Measurements from ENCODE around the gene STRA8.

Gene STRA8, protein sequence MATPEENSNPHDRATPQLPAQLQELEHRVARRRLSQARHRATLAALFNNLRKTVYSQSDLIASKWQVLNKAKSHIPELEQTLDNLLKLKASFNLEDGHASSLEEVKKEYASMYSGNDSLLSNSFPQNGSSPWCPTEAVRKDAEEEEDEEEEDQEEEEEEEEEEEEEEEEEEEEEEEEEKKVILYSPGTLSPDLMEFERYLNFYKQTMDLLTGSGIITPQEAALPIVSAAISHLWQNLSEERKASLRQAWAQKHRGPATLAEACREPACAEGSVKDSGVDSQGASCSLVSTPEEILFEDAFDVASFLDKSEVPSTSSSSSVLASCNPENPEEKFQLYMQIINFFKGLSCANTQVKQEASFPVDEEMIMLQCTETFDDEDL

DNA sequence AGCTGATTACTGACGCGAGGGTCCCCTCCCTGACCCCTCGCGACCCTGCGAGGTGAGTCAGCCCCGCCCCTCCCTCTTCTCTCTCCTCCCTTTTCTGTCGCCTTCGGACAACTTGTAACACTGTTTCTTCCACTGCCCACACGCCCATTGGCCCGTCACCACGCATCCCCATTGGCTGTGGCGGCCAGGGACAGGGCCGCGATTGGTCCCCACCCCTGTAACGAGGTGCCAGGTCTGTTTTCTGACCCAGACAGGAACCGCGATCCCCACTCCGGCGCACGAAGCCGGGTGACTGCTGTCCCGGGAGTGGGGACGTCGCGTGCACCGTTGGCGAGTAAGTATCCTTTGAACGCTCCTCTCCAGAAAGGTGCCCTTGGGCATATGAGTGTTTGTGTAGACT lies at the start of gene STRA8:
Gene STRA8, plus strand, starts transcription at position 269 of the 400 bp plus-strand sequence. CDS start 6,687 bp downstream, outside the sequence.
- DNase-seq (ENCODE audit: low read depth in 1 of 2, low spot score in 1 of 2) = no peak
- in situ Hi-C loops (cut with HindIII; ENCODE audit: low pct_unique_long_range_greater_than_20kb, low sequenced_read_pairs) = no loop called here
- no peak for TF ChIP-seq JUND (IDR thresholded peaks at IDR 0.05; ENCODE audit: low read depth)

DNA sequence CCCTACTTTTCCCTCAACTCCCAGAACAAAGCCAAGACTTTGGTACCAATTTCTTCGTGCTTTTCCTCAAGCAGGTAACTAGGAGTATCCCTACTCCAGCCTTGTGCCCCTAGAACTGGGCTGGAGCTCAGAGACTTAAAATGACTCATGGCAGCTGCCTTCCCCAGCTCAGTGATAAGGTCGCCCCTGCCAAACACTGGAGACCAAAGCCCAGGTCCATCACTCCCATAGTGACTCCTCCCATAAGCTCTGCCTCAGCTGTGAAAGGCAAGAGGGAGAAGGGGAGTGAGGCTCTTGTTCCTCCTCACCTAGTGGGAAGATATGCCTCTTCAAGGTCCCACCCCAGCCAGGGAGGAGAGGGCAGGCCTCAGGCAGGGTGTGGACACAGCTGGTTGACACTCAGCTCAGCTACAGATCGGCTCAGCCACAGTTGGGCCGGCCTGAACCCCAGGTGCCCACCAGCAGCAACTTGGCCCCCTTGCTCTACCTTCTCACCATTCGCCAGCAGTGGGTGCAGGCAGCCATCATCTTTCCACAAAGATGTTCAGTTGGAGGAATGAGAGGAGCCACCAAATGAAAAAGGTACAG lies 49.3 kb upstream of the STRA8 start:
- in situ Hi-C loops (cut with HindIII; ENCODE audit: low pct_unique_long_range_greater_than_20kb, low sequenced_read_pairs) = no loop called here
- no peak for TF ChIP-seq JUND (IDR thresholded peaks at IDR 0.05; ENCODE audit: low read depth)
- DNase-seq (ENCODE audit: low read depth in 1 of 2, low spot score in 1 of 2) = no peak

DNA sequence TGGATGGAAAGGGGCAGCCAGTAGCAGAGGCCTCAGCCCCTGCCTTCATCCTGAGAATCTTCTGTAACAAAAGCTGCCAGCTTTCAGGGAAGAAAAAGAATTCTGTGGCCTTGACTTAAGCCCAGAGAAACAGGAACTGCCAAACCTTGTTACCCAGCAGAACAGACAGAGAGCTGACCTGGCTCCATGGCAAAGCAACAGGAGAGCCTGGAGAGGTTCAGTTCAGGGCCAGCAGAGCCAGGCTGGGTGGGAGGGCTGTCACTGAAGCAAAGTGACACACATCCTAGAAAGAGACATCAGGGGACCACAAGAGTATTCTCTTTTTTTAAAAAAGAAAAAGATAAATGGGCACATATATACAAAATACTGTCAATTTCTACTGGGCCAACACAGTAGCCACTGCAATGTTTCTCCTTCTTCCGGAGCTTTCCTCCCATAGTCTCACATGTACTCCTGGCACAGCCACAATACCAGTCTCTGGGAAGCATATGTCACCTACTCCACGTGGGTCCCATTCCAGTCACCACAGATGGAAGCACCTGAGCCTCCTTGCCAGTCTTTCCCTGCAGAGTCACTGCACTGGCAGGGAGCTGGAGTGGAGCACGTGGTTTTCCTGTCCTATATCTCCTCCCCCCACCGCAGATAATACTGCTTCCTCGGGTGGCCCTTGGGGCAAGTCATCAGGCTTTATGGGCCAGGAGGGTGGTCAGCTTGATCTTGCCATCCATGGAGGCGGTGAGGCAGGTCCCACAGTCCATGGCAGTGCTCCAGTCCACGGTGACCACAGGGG lies 48.0 kb upstream of the STRA8 start:
- no peak for DNase-seq (ENCODE audit: low read depth in 1 of 2, low spot score in 1 of 2)
- in situ Hi-C loops (cut with HindIII; ENCODE audit: low pct_unique_long_range_greater_than_20kb, low sequenced_read_pairs) = no loop called here
- TF ChIP-seq JUND (IDR thresholded peaks at IDR 0.05; ENCODE audit: low read depth) = no peak

DNA sequence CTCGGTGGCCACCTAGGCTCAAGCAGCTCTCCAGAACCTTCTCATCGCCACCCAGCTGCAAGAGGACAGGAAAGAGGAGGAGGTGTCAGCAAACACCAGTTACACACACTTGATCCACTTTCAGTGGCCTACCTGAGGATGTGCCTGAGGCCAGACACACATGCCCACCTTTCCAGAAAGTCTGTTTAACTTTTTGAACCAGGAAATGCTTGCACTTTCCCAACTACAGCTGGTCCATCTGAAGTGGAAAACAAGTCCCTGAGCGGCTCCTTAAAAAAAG lies 47.4 kb upstream of the STRA8 start:
- in situ Hi-C loops (cut with HindIII; ENCODE audit: low pct_unique_long_range_greater_than_20kb, low sequenced_read_pairs) = no loop called here
- no peak for DNase-seq (ENCODE audit: low read depth in 1 of 2, low spot score in 1 of 2)
- TF ChIP-seq JUND (IDR thresholded peaks at IDR 0.05; ENCODE audit: low read depth) = no peak

DNA sequence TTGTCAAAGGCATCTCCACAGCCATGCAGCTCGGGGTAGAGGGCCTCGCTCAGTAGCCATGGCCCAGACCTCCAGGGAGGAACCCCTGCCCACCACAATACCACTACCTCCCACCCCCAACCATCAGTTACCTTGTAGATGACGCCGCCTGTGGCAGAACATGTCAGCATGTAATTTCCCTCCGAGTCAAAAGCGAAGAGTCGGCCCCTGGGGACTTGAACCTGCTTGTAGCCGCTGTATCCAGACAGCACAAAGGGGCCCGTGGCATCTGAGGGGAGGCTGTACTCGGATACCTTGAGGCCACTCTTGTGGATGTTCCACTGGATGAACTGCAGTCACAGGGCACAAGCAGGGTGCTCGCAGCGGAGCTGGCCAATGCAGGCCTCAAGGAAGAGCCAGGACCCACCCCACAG lies 46.8 kb upstream of the STRA8 start:
- no peak for DNase-seq (ENCODE audit: low read depth in 1 of 2, low spot score in 1 of 2)
- in situ Hi-C loops (cut with HindIII; ENCODE audit: low pct_unique_long_range_greater_than_20kb, low sequenced_read_pairs) = no loop called here
- TF ChIP-seq JUND (IDR thresholded peaks at IDR 0.05; ENCODE audit: low read depth) = no peak

DNA sequence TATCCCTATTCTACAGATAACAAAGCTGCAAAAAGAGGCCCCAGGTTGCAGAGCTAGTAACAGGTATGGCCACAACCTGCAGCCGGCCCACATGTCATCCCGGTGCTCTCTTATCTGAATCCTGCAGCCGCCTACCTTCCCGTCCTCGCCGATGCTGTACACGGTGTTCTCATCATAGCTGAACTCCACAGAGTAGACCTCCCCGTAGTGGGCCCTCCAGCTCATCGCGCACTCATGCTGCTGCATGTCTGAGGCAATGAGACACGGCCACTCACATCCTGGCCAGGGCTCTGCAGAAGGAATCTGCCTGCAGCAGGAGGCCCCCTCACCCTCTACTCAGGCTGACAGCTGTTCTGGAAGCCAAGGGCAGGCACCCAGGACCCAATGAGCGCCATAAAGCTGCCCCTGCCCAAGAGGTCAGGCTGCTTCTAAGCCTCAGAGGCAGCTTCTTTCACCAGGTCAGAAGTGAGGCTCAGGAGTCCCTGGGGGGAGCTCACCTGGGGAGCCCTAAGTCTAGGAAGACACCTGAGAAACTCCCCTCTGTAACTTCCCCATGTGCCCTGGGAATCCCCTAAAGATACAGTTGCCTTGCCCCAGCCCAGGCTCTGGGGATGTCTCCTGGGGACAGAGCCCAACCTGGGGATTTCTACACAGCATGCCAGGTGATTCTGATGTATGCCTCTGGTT lies 45.2 kb upstream of the STRA8 start:
- TF ChIP-seq JUND (IDR thresholded peaks at IDR 0.05; ENCODE audit: low read depth) = no peak
- DNase-seq (ENCODE audit: low read depth in 1 of 2, low spot score in 1 of 2) = no peak
- in situ Hi-C loops (cut with HindIII; ENCODE audit: low pct_unique_long_range_greater_than_20kb, low sequenced_read_pairs) = no loop called here

DNA sequence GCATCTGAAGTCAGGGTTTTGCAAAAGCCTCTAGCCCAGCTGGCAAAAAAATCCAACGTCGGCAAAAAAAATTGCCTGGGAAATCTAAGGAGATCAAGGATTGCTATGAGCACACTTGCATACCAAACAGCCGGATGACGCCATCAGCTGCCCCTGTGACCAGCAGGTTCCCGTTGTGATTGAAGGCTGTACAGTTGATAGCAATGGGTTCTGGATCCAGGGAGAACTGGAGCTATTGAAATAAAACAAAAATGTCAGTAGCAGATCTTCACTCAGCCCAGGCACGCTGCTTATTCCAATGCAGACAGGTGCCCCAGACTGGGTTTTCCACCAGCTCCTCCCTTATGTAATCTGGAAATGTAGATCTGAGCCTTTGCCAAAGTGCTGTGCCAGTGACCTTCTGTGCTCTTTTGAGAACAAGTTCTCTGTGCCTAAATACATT lies 44.4 kb upstream of the STRA8 start:
- in situ Hi-C loops (cut with HindIII; ENCODE audit: low pct_unique_long_range_greater_than_20kb, low sequenced_read_pairs) = no loop called here
- DNase-seq (ENCODE audit: low read depth in 1 of 2, low spot score in 1 of 2) = no peak
- no peak for TF ChIP-seq JUND (IDR thresholded peaks at IDR 0.05; ENCODE audit: low read depth)

DNA sequence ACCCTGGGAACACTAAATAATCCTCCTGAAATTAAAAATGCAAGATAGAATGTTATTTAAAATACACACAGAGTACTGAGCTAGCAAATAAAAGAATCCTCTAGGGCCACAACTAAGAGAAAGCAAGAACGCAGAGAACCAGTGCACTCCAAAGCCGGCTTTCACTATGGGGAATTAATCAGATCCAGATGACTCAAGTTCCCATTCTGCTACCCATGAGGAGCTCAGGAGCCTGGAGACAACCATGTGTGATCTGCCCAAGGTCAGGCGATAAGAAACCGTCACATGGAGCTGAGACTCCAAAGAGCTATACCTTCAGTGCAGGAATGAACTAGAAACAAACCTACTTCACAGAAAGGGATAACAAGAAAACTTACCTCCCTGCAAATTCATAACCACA lies 43.7 kb upstream of the STRA8 start:
- in situ Hi-C loops (cut with HindIII; ENCODE audit: low pct_unique_long_range_greater_than_20kb, low sequenced_read_pairs) = no loop called here

DNA sequence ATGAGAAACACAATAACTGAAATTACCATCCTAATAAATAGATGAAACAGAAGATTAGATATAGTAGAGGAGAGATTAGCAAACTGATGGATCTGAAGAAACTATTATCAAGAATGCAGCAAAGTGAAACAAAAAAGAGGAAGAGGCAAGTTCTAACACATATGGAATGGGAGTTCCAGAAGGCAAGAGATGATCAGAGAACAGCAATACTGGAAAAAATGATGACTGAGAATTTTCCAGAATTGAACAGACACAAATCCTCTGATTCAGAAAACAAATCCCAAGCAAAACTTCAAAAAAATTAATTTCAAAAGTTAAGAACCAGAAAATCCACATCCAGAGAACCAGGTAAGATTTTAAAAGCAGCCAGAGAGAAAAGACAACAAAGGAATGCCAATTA lies 42.9 kb upstream of the STRA8 start:
- no peak for DNase-seq (ENCODE audit: low read depth in 1 of 2, low spot score in 1 of 2)
- in situ Hi-C loops (cut with HindIII; ENCODE audit: low pct_unique_long_range_greater_than_20kb, low sequenced_read_pairs) = no loop called here
- no peak for TF ChIP-seq JUND (IDR thresholded peaks at IDR 0.05; ENCODE audit: low read depth)

More for the DNA sequence above, 43.7 kb upstream of the STRA8 start:
- TF ChIP-seq JUND (IDR thresholded peaks at IDR 0.05; ENCODE audit: low read depth) = no peak
- DNase-seq (ENCODE audit: low read depth in 1 of 2, low spot score in 1 of 2) = no peak

DNA sequence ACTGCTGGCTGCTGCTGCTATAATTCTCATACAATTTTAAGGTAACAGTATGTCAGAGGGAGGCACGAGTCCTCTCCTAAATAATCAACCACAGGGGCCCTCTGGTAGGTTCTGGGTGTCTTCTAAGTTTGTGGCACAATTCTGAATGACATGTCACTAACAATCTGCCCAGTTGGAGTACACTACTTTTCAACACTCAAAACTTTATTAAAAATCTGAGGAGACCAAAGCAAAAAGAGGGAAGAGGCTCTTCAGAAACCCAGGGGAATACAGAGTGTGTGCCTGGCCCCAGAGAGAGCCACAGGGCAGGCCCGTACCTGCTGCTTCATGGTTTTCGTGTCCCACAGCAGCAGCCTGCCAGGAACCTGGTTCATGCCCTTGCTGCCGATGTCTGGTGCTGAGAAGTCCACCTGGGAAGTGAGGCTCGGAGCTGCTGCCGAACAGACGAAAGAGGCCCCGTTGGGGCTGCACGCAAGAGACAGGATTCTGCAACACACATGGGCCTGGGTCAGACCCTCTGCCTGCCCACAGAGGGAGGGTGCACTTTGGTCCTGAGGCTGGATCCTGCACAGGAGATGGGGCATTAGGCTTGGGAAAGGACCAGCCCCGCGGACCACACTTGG lies 40.6 kb upstream of the STRA8 start:
- in situ Hi-C loops (cut with HindIII; ENCODE audit: low pct_unique_long_range_greater_than_20kb, low sequenced_read_pairs) = no loop called here
- no peak for TF ChIP-seq JUND (IDR thresholded peaks at IDR 0.05; ENCODE audit: low read depth)
- no peak for DNase-seq (ENCODE audit: low read depth in 1 of 2, low spot score in 1 of 2)

DNA sequence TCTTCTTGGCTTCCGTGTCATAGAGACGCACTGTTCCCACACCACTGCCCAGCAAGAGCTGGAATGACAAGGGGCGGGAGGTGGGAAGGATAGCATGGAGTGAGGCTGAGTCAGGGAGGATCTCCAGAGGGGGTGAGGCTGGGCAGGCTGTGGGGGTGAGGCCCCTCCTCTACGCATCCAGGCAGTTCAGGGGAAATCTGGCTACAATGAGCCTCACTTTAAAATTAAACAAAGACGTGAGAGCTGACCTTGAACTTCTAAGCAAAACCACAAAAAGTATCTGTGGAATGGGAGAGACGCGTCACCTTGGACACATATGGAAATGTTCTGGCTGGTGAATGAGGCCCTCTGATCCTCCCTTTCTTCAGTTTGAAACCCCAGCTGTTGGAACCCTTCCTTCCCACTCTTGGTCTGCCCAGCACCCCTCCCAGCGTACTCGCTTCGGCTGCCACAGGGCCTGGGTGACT lies 40.0 kb upstream of the STRA8 start:
- in situ Hi-C loops (cut with HindIII; ENCODE audit: low pct_unique_long_range_greater_than_20kb, low sequenced_read_pairs) = no loop called here
- TF ChIP-seq JUND (IDR thresholded peaks at IDR 0.05; ENCODE audit: low read depth) = no peak
- DNase-seq (ENCODE audit: low read depth in 1 of 2, low spot score in 1 of 2) = no peak

DNA sequence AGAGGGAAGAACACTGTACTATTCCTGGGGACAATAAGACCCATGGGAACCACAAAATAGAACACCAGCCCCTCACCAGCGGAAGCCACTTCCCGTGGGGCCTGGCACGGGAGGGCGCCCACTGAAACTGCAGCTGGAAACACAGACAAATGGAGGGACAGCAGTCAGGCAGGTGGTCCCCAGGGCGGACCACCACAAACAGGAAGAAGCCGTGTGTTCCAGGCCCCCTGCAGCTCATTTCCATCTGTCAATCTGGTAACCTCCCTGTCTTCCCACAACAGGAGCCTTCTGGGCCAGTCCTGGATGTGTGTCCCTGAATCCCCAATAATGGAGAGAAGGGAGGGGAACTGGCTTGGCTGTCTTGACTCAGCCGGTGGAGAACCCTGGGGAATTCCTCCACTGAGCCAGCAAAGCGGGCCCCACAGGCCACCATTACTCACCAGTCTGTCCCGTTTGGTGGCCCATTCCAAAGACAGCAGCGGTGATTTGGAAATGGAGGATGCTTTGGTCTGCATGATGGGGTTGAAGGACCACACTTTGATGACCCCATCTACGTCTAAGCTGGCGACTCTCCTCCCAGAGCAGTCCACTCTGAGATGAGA lies 39.0 kb upstream of the STRA8 start:
- TF ChIP-seq JUND (IDR thresholded peaks at IDR 0.05; ENCODE audit: low read depth) = no peak
- DNase-seq (ENCODE audit: low read depth in 1 of 2, low spot score in 1 of 2) = no peak
- in situ Hi-C loops (cut with HindIII; ENCODE audit: low pct_unique_long_range_greater_than_20kb, low sequenced_read_pairs) = no loop called here
